Measurements from ENCODE around the gene NXF1. TPM values are rescaled to one million over a fixed set of nuclear protein-coding genes. Genes with fewer than 3 reads are reported as not detected.

The NXF1 gene
- total and polyA plus RNA-seq, 2 of the 13 experiments (the other 11 are each of a cell fraction or from before 2014, with no cell fraction given) = 30.4 to 30.9 TPM

GRCh38 chr11:62805076-62805892 lies at the start of gene NXF1 (continued):
- TF ChIP-seq, protein P1, sequence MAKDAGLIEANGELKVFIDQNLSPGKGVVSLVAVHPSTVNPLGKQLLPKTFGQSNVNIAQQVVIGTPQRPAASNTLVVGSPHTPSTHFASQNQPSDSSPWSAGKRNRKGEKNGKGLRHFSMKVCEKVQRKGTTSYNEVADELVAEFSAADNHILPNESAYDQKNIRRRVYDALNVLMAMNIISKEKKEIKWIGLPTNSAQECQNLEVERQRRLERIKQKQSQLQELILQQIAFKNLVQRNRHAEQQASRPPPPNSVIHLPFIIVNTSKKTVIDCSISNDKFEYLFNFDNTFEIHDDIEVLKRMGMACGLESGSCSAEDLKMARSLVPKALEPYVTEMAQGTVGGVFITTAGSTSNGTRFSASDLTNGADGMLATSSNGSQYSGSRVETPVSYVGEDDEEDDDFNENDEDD (CRISPR knock-in tag; IDR thresholded peaks at IDR 0.05; ENCODE audit: borderline replicate concordance) = peak; percentile 64; the same call in 1 of the 2 replicates
- TF ChIP-seq MXD4 (CRISPR knock-in tag; IDR thresholded peaks at IDR 0.05) (peak; percentile 76), NR2F2 (IDR thresholded peaks at IDR 0.05; ENCODE audit: borderline replicate concordance, low read depth) (peak; percentile 55; the same call in 1 of the 2 replicates), E2F1 (CRISPR knock-in tag; IDR thresholded peaks at IDR 0.05) (peak; percentile 86), ZNF614 (CRISPR knock-in tag; IDR thresholded peaks at IDR 0.05; ENCODE audit: borderline replicate concordance) (peak; percentile 91), ZNF282 (IDR thresholded peaks at IDR 0.05; ENCODE audit: partially characterized antibody) (no peak), MTA3 (CRISPR knock-in tag; IDR thresholded peaks at IDR 0.05) (no peak), ZNF782 (CRISPR knock-in tag; IDR thresholded peaks at IDR 0.05; ENCODE audit: borderline replicate concordance) (peak; percentile 87; the same call in 1 of the 2 replicates), HMGA1 (CRISPR knock-in tag; conservative IDR thresholded peaks at IDR 0.05) (no peak), XBP1 (CRISPR knock-in tag; IDR thresholded peaks at IDR 0.05) (peak; percentile 49; the same call in 1 of the 2 replicates), SIX1 (CRISPR knock-in tag; IDR thresholded peaks at IDR 0.05; ENCODE audit: borderline replicate concordance) (peak; percentile 50; the same call in 1 of the 2 replicates), NR2F6 (IDR thresholded peaks at IDR 0.05) (no peak), NR2F6 (CRISPR knock-in tag; IDR thresholded peaks at IDR 0.05) (peak; percentile 32; the same call in 1 of the 2 replicates), EHMT2 (IDR thresholded peaks at IDR 0.05; ENCODE audit: borderline replicate concordance, low read depth, low read length) (no peak), ZNF501 (CRISPR knock-in tag; IDR thresholded peaks at IDR 0.05) (peak; percentile 82), ZKSCAN5 (CRISPR knock-in tag; IDR thresholded peaks at IDR 0.05) (peak; percentile 61; the same call in 1 of the 2 replicates), ZC3H13 (CRISPR knock-in tag; IDR thresholded peaks at IDR 0.05) (peak; percentile 89), ZNF180 (CRISPR knock-in tag; IDR thresholded peaks at IDR 0.05; ENCODE audit: borderline replicate concordance, low read depth) (no peak), PCBP2 (optimal IDR thresholded peaks at IDR 0.05; ENCODE audit: low read depth, low read length, poor library complexity, severe bottlenecking) (no peak), NONO (IDR thresholded peaks at IDR 0.05) (no peak), NONO (CRISPR knock-in tag; conservative IDR thresholded peaks at IDR 0.05) (peak; percentile 97), BRD4 (CRISPR knock-in tag; IDR thresholded peaks at IDR 0.05) (peak; percentile 72; the same call in 1 of the 2 replicates), CEBPG (CRISPR knock-in tag; IDR thresholded peaks at IDR 0.05) (no peak), ATRX (CRISPR knock-in tag; IDR thresholded peaks at IDR 0.05; ENCODE audit: borderline replicate concordance) (no peak), NRL (CRISPR knock-in tag; IDR thresholded peaks at IDR 0.05; ENCODE audit: borderline replicate concordance) (peak; percentile 71; the same call in 1 of the 2 replicates), ZNF12 (CRISPR knock-in tag; IDR thresholded peaks at IDR 0.05) (peak; percentile 73; the same call in 1 of the 2 replicates)
- TF ChIP-seq, protein P2, sequence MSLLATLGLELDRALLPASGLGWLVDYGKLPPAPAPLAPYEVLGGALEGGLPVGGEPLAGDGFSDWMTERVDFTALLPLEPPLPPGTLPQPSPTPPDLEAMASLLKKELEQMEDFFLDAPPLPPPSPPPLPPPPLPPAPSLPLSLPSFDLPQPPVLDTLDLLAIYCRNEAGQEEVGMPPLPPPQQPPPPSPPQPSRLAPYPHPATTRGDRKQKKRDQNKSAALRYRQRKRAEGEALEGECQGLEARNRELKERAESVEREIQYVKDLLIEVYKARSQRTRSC (CRISPR knock-in tag; IDR thresholded peaks at IDR 0.05; ENCODE audit: low read depth) = 0 out of 2 replicates have a peak, but pooled peaks have one; percentile 68
- TF ChIP-seq, protein P3, sequence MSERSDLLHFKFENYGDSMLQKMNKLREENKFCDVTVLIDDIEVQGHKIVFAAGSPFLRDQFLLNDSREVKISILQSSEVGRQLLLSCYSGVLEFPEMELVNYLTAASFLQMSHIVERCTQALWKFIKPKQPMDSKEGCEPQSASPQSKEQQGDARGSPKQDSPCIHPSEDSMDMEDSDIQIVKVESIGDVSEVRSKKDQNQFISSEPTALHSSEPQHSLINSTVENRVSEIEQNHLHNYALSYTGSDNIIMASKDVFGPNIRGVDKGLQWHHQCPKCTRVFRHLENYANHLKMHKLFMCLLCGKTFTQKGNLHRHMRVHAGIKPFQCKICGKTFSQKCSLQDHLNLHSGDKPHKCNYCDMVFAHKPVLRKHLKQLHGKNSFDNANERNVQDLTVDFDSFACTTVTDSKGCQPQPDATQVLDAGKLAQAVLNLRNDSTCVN (CRISPR knock-in tag; IDR thresholded peaks at IDR 0.05; ENCODE audit: borderline replicate concordance) = peak; percentile 84
